RWPE1 (cell line): ENCODE data around the gene ADD3.

Experiments
- CTCF ChIA-PET: fragments of 350-600 bp; sonication (Branson Sonifier 250); formaldehyde crosslinking; extraction: SDS; loops from one replicate; lab custom pipeline; 2021; lab: Yijun Ruan, JAX
- POLR2A ChIA-PET: fragments of 400-600 bp; formaldehyde crosslinking; extraction: SDS; loops from one replicate; lab custom pipeline; 2020; ENCODE audit warnings: antibody characterized with exemption; ENCODE audit not compliant: low non-redundant PET; lab: Yijun Ruan, JAX
- DNase-seq: peaks from one replicate; pipeline ENCODE4 v3.0.0; 2012; ENCODE audit warnings: low spot score
- H3K27ac ChIP-seq: fragments of 450-650 bp; 2 replicates; pipeline ENCODE4 v1.5.1; 2017
- TF ChIP-seq, protein P1 (sequence below): fragments of 450-650 bp; conservative IDR thresholded peaks from 2 replicates; pipeline ENCODE4 v1.5.1; 2017; ENCODE audit warnings: low read depth, mild to moderate bottlenecking

The ADD3 gene

GRCh38 chr10:110163841-110164240 is 156.1 kb downstream of the ADD3 start:
- no peak overlapping the region for H3K27ac ChIP-seq
- TF ChIP-seq, protein P1, sequence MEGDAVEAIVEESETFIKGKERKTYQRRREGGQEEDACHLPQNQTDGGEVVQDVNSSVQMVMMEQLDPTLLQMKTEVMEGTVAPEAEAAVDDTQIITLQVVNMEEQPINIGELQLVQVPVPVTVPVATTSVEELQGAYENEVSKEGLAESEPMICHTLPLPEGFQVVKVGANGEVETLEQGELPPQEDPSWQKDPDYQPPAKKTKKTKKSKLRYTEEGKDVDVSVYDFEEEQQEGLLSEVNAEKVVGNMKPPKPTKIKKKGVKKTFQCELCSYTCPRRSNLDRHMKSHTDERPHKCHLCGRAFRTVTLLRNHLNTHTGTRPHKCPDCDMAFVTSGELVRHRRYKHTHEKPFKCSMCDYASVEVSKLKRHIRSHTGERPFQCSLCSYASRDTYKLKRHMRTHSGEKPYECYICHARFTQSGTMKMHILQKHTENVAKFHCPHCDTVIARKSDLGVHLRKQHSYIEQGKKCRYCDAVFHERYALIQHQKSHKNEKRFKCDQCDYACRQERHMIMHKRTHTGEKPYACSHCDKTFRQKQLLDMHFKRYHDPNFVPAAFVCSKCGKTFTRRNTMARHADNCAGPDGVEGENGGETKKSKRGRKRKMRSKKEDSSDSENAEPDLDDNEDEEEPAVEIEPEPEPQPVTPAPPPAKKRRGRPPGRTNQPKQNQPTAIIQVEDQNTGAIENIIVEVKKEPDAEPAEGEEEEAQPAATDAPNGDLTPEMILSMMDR: no peak
- DNase-seq: no peak
- ChIA-PET CTCF (no interaction called here), POLR2A (no interaction called here)

GRCh38 chr10:110165239-110165638 is 157.5 kb downstream of the ADD3 start:
- TF ChIP-seq, protein P1: no peak
- H3K27ac ChIP-seq: no peak overlapping the region
- ChIA-PET POLR2A (interaction anchor here (0.5 kb wide), 1 partner anchor 43 kb away, joined by 5 read pairs; no protein-coding TSS in a partner anchor), CTCF (interaction anchor here (0.6 kb wide), 1 partner anchor 255 kb away, joined by 3 read pairs; no protein-coding TSS in a partner anchor)
- no peak for DNase-seq

DNA sequence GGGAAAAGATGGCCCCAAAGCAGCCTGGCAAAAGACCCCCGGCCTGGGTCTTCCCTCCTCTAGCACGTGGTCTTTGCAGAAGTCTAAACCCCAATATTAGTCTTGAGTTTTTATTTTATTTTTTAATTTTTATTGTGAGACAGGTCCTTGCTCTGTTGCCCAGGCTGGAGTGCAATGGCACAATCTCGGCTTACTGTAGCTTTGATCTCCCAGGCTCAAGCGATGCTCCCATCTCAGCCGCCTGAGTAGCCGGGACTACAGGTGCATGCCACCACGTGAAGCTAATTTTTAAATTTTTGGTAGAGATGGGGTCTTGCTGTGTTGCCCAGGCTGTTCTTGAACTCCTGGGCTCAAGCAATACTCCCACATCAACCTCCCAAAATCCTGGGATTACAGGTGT is 159.4 kb downstream of the ADD3 start:
- no peak for DNase-seq
- CTCF ChIA-PET: no interaction called here
- H3K27ac ChIP-seq: no peak overlapping the region
- TF ChIP-seq, protein P1: no peak
- POLR2A ChIA-PET: no interaction called here

DNA sequence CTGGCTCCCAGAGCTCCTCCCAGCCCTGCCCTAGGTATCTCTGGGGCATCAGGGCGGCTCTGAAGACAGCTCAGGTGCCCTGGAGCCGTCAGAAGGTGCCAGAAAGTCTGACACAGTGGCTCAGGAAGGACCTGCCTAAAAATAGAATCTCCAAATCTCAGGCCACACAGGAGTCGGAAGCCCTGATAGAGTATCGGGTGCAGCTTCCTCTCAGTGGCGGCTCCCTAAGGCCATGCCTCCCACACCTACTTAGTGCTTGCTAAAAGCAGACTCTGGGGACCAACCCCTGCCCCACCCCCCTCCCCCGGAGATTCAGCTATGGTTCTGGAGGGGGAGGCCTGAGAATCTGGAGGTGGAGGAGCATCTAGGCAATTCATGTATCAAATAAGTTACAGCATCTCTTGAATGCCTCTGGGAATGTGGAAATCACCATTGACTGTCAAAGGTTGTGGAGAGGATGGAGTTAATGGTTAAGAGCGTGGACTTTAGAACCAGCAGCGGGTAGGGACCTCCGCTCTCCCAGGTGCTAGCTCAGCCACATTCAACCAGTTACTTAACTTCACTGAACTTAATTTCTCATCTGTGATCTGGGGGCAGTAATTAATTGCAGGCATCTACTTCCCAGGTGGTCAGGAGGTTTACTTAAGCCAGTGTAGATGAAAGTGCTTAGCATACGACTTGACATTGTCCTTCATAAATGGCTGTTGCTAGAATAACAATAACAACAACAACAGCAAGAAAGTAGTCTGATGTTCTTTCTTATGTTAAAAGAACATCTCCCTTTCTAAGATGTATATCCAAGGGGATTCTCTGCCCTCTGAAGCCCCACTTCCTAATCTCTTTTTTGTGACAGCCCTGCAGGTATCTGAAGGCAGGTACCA is 161.1 kb downstream of the ADD3 start:
- TF ChIP-seq, protein P1: no peak
- ChIA-PET POLR2A (no interaction called here), CTCF (interaction anchor here (0.5 to 0.6 kb wide), 2 partner anchors 39 to 940 kb away, joined by 3 to 4 read pairs; no protein-coding TSS in a partner anchor)
- no peak for DNase-seq
- no peak overlapping the region for H3K27ac ChIP-seq

DNA sequence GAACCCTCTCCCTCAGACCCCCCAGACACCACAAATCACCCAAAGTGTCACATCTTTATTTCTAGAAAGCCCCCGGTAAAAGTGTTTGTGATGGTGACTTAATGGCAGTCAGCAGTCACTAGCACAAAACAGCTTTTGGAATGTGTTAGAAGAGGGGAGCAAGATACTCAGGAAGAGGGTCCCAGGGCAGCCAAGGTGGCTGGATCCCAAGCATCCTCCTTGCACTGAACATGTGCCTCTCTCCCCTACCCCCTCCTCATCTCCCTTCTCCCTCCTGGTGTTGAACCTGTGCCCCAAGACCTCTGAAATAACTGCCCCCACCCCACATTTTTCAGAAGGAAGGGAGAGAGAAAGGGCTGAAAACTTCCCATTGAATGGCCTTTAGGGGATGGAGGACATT is 161.8 kb downstream of the ADD3 start:
- CTCF ChIA-PET: no interaction called here
- H3K27ac ChIP-seq: no peak overlapping the region
- no peak for DNase-seq
- POLR2A ChIA-PET: no interaction called here
- TF ChIP-seq, protein P1: no peak

GRCh38 chr10:110170142-110170971 is 162.6 kb downstream of the ADD3 start:
- DNase-seq: no peak
- ChIA-PET CTCF (no interaction called here), POLR2A (no interaction called here)
- TF ChIP-seq, protein P1: no peak
- H3K27ac ChIP-seq: no peak overlapping the region
